Activated CD8-positive, alpha-beta T cell treated with anti-CD3 and anti-CD28 coated beads for 36 hours (primary cell): ENCODE measurements around the gene NARS2. TPM values are rescaled to one million over a fixed set of nuclear protein-coding genes. Genes with fewer than 3 reads are reported as not detected.

Experiments used
- ATAC-seq: fragments of 200-7000 bp; cut with Tn5 transposase; one replicate; pipeline ENCODE4 v1.10.0; 2021; ENCODE audit warnings: mild to moderate bottlenecking, moderate library complexity
- CTCF ChIA-PET: fragments of 350-600 bp; sonication (Branson Sonifier 250); formaldehyde crosslinking; loops from one replicate; lab custom pipeline; 2021; ENCODE audit warnings: antibody characterized with exemption; lab: Charles Lee
- POLR2A ChIA-PET: fragments of 350-600 bp; sonication (Branson Sonifier 250); formaldehyde crosslinking; loops from one replicate; lab custom pipeline; 2021; ENCODE audit warnings: antibody characterized with exemption; lab: Charles Lee
- DNase-seq: peaks from one replicate; pipeline ENCODE4 v3.0.0-alpha.2; 2020
- H3K27ac Mint-ChIP-seq: one replicate; pipeline ENCODE4 v1.8.0; 2021; ENCODE audit warnings: mild to moderate bottlenecking, mixed read lengths
- H3K27me3 Mint-ChIP-seq: one replicate; pipeline ENCODE4 v1.8.0; 2021; ENCODE audit warnings: mixed read lengths
- H3K36me3 Mint-ChIP-seq: one replicate; pipeline ENCODE4 v1.8.0; 2021; ENCODE audit warnings: low read depth, mixed read lengths
- H3K4me1 Mint-ChIP-seq: one replicate; pipeline ENCODE4 v1.8.0; 2021; ENCODE audit warnings: low read depth, mixed read lengths
- H3K4me3 Mint-ChIP-seq: one replicate; pipeline ENCODE4 v1.8.0; 2021; ENCODE audit warnings: mild to moderate bottlenecking, moderate library complexity, mixed read lengths
- H3K9me3 Mint-ChIP-seq: one replicate; pipeline ENCODE4 v1.8.0; 2021; ENCODE audit warnings: mixed read lengths
- CTCF ChIP-seq: fragments of 200-600 bp; IDR thresholded peaks from one replicate; pipeline ENCODE4 v1.8.0; 2022; ENCODE audit warnings: antibody characterized with exemption, mild to moderate bottlenecking
- intact Hi-C: fragments of 100-400 bp; cut with micrococcal nuclease; formaldehyde crosslinking; loops from one replicate; pipeline ENCODE4 v1.10.0; 2022
- total RNA-seq, 2 experiments: library from RNA; stranded (reverse); gene quantifications; one replicate each; pipeline ENCODE4 v1.2.3, GENCODE V29; 2021

Gene NARS2
- total RNA-seq, 2 experiments from 2014 or later: 26.2 to 32.1 TPM

GRCh38 chr11:78536933-78537332, 37.7 kb downstream of the NARS2 start:
- no peak for TF ChIP-seq CTCF
- CTCF ChIA-PET: no interaction called here
- H3K36me3 Mint-ChIP-seq: peaks cover 24% of the 10 kb centered on the region
- POLR2A ChIA-PET: no interaction called here
- no peak overlapping the region for H3K4me3 Mint-ChIP-seq
- H3K4me1 Mint-ChIP-seq: peaks cover 1% of the 10 kb centered on the region
- H3K27me3 Mint-ChIP-seq: no peaks in the 10 kb centered on the region
- no peak overlapping the region for H3K27ac Mint-ChIP-seq
- intact Hi-C loops: no loop called here
- no peaks in the 10 kb centered on the region for H3K9me3 Mint-ChIP-seq
- DNase-seq (no peak), ATAC-seq (no peak)

- CTCF ChIA-PET: no interaction called here
- H3K4me1 Mint-ChIP-seq: no peaks in the 10 kb centered on the region
- H3K9me3 Mint-ChIP-seq: no peaks in the 10 kb centered on the region
- H3K4me3 Mint-ChIP-seq: no peak overlapping the region
- POLR2A ChIA-PET: no interaction called here
- ATAC-seq (no peak), DNase-seq (no peak)
- no peaks in the 10 kb centered on the region for H3K27me3 Mint-ChIP-seq
- intact Hi-C loops: no loop called here
- TF ChIP-seq CTCF: no peak
- peaks cover 20% of the 10 kb centered on the region for H3K36me3 Mint-ChIP-seq
- H3K27ac Mint-ChIP-seq: no peak overlapping the region
These were observed 38.7 kb downstream of the NARS2 start for GRCh38 chr11:78535920-78536319.

GRCh38 chr11:78535027-78535426, 39.6 kb downstream of the NARS2 start:
- intact Hi-C loops: no loop called here
- DNase-seq: no peak
- POLR2A ChIA-PET: no interaction called here
- no peaks in the 10 kb centered on the region for H3K4me1 Mint-ChIP-seq
- peaks cover 20% of the 10 kb centered on the region for H3K36me3 Mint-ChIP-seq
- no peak for TF ChIP-seq CTCF
- ATAC-seq: no peak
- H3K4me3 Mint-ChIP-seq: no peak overlapping the region
- no peak overlapping the region for H3K27ac Mint-ChIP-seq
- no peaks in the 10 kb centered on the region for H3K27me3 Mint-ChIP-seq
- H3K9me3 Mint-ChIP-seq: no peaks in the 10 kb centered on the region
- CTCF ChIA-PET: no interaction called here

GRCh38 chr11:78533399-78533798, 41.3 kb downstream of the NARS2 start:
- no peak overlapping the region for H3K4me3 Mint-ChIP-seq
- ChIA-PET CTCF (interaction anchor here (1.0 to 1.3 kb wide), 2 partner anchors 31 kb away, joined by 3 to 7 read pairs; no protein-coding TSS in a partner anchor), POLR2A (no interaction called here)
- no peak overlapping the region for H3K27ac Mint-ChIP-seq
- peaks cover 15% of the 10 kb centered on the region for H3K36me3 Mint-ChIP-seq
- H3K9me3 Mint-ChIP-seq: no peaks in the 10 kb centered on the region
- intact Hi-C loops: no loop called here
- H3K4me1 Mint-ChIP-seq: peaks cover 2% of the 10 kb centered on the region
- no peak for ATAC-seq
- H3K27me3 Mint-ChIP-seq: no peaks in the 10 kb centered on the region
- TF ChIP-seq CTCF: no peak
- no peak for DNase-seq

GRCh38 chr11:78532991-78533390, 41.7 kb downstream of the NARS2 start:
- TF ChIP-seq CTCF: no peak
- no peak for ATAC-seq
- Mint-ChIP-seq H3K27ac (no peak overlapping the region), H3K9me3 (no peaks in the 10 kb centered on the region), H3K27me3 (no peaks in the 10 kb centered on the region), H3K4me1 (peaks cover 2% of the 10 kb centered on the region), H3K36me3 (peaks cover 11% of the 10 kb centered on the region), H3K4me3 (no peak overlapping the region)
- CTCF ChIA-PET: interaction anchor here (1.3 kb wide), 1 partner anchor 32 kb away, joined by 7 read pairs; no protein-coding TSS in a partner anchor
- intact Hi-C loops: no loop called here
- POLR2A ChIA-PET: no interaction called here
- no peak for DNase-seq
